T-helper 2 cell treated with Interferon-gamma antibody and Interleukin-4, amounts not matched to agents 100 ng/mL and 5 ng/mL, for 36 hours (primary cell): Measurements from ENCODE around the gene AGAP1. TPM values are rescaled to one million over a fixed set of nuclear protein-coding genes. Genes with fewer than 3 reads are reported as not detected.

ENCODE experiments used
- intact Hi-C: fragments of 100-400 bp; cut with micrococcal nuclease; formaldehyde crosslinking; loops from one replicate; pipeline ENCODE4 v1.15.1; 2023
- total RNA-seq: library from RNA; stranded (reverse); gene quantifications from 2 replicates; pipeline ENCODE4 v1.2.3, GENCODE V29; 2022

The AGAP1 gene
- total RNA-seq, 1 donor from 2014 or later: 1.4 TPM

GRCh38 chr2:235606004-235606715 lies 112.3 kb downstream of the AGAP1 start:
- intact Hi-C loops: no loop called here

GRCh38 chr2:235607546-235608199 lies 113.8 kb downstream of the AGAP1 start:
- intact Hi-C loops: no loop called here

- intact Hi-C loops: no loop called here
Observed at GRCh38 chr2:235608200-235608887, 114.5 kb downstream of the AGAP1 start.

- intact Hi-C loops: no loop called here
Observed at GRCh38 chr2:235609321-235609720, 115.5 kb downstream of the AGAP1 start.

- intact Hi-C loops: no loop called here
Observed at GRCh38 chr2:235609746-235610145, 115.9 kb downstream of the AGAP1 start.

GRCh38 chr2:235610696-235611257 lies 116.9 kb downstream of the AGAP1 start:
- intact Hi-C loops: no loop called here

- intact Hi-C loops: no loop called here
Observed at GRCh38 chr2:235611349-235611748, 117.5 kb downstream of the AGAP1 start.

GRCh38 chr2:235611756-235612155 lies 117.9 kb downstream of the AGAP1 start:
- intact Hi-C loops: no loop called here

- intact Hi-C loops: no loop called here
Observed at GRCh38 chr2:235612181-235612950, 118.5 kb downstream of the AGAP1 start.

GRCh38 chr2:235613649-235614048 lies 119.8 kb downstream of the AGAP1 start:
- intact Hi-C loops: no loop called here

- intact Hi-C loops: no loop called here
Observed at GRCh38 chr2:235614176-235614860, 120.5 kb downstream of the AGAP1 start.

GRCh38 chr2:235614900-235615712 lies 121.3 kb downstream of the AGAP1 start:
- intact Hi-C loops: no loop called here

GRCh38 chr2:235616885-235617284 lies 123.0 kb downstream of the AGAP1 start:
- intact Hi-C loops: no loop called here

GRCh38 chr2:235618039-235618438 lies 124.2 kb downstream of the AGAP1 start:
- intact Hi-C loops: no loop called here

- intact Hi-C loops: no loop called here
Observed at GRCh38 chr2:235619544-235619943, 125.7 kb downstream of the AGAP1 start.

GRCh38 chr2:235621736-235622135 lies 127.9 kb downstream of the AGAP1 start:
- intact Hi-C loops: no loop called here

GRCh38 chr2:235623111-235623510 lies 129.3 kb downstream of the AGAP1 start:
- intact Hi-C loops: no loop called here

GRCh38 chr2:235623752-235624151 lies 129.9 kb downstream of the AGAP1 start:
- intact Hi-C loops: no loop called here

GRCh38 chr2:235626658-235627057 lies 132.8 kb downstream of the AGAP1 start:
- intact Hi-C loops: no loop called here

- intact Hi-C loops: no loop called here
Observed at GRCh38 chr2:235627682-235628081, 133.8 kb downstream of the AGAP1 start.
